AG04450 (cell line): ENCODE data around the gene PRR36. TPM values are rescaled to one million over a fixed set of nuclear protein-coding genes. Genes with fewer than 3 reads are reported as not detected.

Experiments used
- CTCF ChIA-PET: fragments of 300-600, 350-600 bp; formaldehyde crosslinking; extraction: SDS; loops from one replicate; lab custom pipeline; 2022; ENCODE audit warnings: antibody characterized with exemption, inconsistent platforms; lab: Charles Lee
- POLR2A ChIA-PET: fragments of 350-600 bp; formaldehyde crosslinking; extraction: SDS; loops from one replicate; lab custom pipeline; 2021; ENCODE audit warnings: antibody characterized with exemption, inconsistent platforms; lab: Yijun Ruan, JAX
- DNase-seq: peaks from one replicate; pipeline ENCODE4 v3.0.0-alpha.2; 2011; ENCODE audit warnings: low read depth, low spot score
- H3K27ac ChIP-seq: one replicate; pipeline ENCODE4 v1.5.1; 2012; ENCODE audit warnings: low read depth, low read length, control low read depth
- H3K27me3 ChIP-seq: one replicate; pipeline ENCODE4 v1.6.0; 2012; ENCODE audit warnings: low read length; ENCODE audit not compliant: control insufficient read depth, insufficient read depth
- H3K4me3 ChIP-seq: 2 replicates; pipeline ENCODE4 v1.5.1; 2011; ENCODE audit warnings: mild to moderate bottlenecking, low read depth, low read length, control low read depth
- H3K9me3 ChIP-seq: 2 replicates; pipeline ENCODE4 v1.5.1; 2012; ENCODE audit warnings: low read length; ENCODE audit not compliant: control insufficient read depth, insufficient read depth
- CTCF ChIP-seq: IDR thresholded peaks from 2 replicates; pipeline ENCODE4 v1.5.1; 2011; ENCODE audit warnings: low read depth, low read length, control low read depth, inconsistent platforms
- polyA plus RNA-seq: library from polyadenylated mRNA; depleted of rRNA; stranded (reverse); fragments of >200 nt; gene quantifications from 2 replicates; pipeline ENCODE4 v1.2.3, GENCODE V29; 2011

PRR36 gene
- polyA plus RNA-seq, 1 experiment: not detected

GRCh38 chr19:7888826-7889217 is 14.6 kb upstream of the PRR36 start:
- POLR2A ChIA-PET: interaction anchor here (0.6 to 1.2 kb wide), 4 partner anchors 9 to 31 kb away, joined by 3 to 4 read pairs (median 4); partner anchors contain the start of genes MAP2K7 and SNAPC2
- H3K4me3 ChIP-seq: peak overlapping the region; percentile 71
- H3K27me3 ChIP-seq: peaks cover 2% of the 10 kb centered on the region
- no peak for DNase-seq
- no peaks in the 10 kb centered on the region; the same call in 1 of the 2 replicates for H3K9me3 ChIP-seq
- H3K27ac ChIP-seq: no peak overlapping the region
- CTCF ChIA-PET: interaction anchor here (0.5 to 2.3 kb wide), 4 partner anchors 15 to 692 kb away, joined by 3 to 12 read pairs (median 4); partner anchors contain the start of genes MAP2K7 and TIMM44
- TF ChIP-seq CTCF: no peak

- ChIA-PET POLR2A (interaction anchor here (0.5 to 1.2 kb wide), 6 partner anchors 9 to 32 kb away, joined by 3 to 8 read pairs (median 4); partner anchors contain the start of genes MAP2K7 and SNAPC2), CTCF (interaction anchor here (0.5 to 2.3 kb wide), 5 partner anchors 16 to 693 kb away, joined by 3 to 12 read pairs (median 4); partner anchors contain the start of genes MAP2K7 and TIMM44)
- no peaks in the 10 kb centered on the region; the same call in 1 of the 2 replicates for H3K9me3 ChIP-seq
- H3K27ac ChIP-seq: no peak within 1 kb of the TSS
- H3K27me3 ChIP-seq: peaks cover 2% of the 10 kb centered on the region
- TF ChIP-seq CTCF: no peak
- DNase-seq: no peak
- H3K4me3 ChIP-seq: peak within 1 kb of the TSS; percentile 71
Observed at GRCh38 chr19:7888145-7888825, 14.1 kb upstream of the PRR36 start, which contains the start of gene LRRC8E. TSS of gene LRRC8E (plus strand) at chr19:7888510. CDS start at chr19:7895604, 7,094 bp downstream.

GRCh38 chr19:7887408-7888144 is 13.4 kb upstream of the PRR36 start:
- no peak for DNase-seq
- Histone ChIP-seq H3K9me3 (no peaks in the 10 kb centered on the region; the same call in 1 of the 2 replicates), H3K4me3 (no peak overlapping the region), H3K27me3 (peaks cover 2% of the 10 kb centered on the region), H3K27ac (no peak overlapping the region)
- ChIA-PET POLR2A (interaction anchor here (0.5 to 1.2 kb wide), 4 partner anchors 13 to 32 kb away, joined by 3 to 8 read pairs (median 4); partner anchors contain the start of gene SNAPC2), CTCF (interaction anchor here (0.7 to 2.3 kb wide), 2 partner anchors 19 to 28 kb away, joined by 3 to 12 read pairs; no protein-coding TSS in a partner anchor)
- TF ChIP-seq CTCF: no peak

- no peak overlapping the region for H3K4me3 ChIP-seq
- H3K9me3 ChIP-seq: no peaks in the 10 kb centered on the region; the same call in 1 of the 2 replicates
- DNase-seq: no peak
- CTCF ChIA-PET: interaction anchor here (1.2 to 1.5 kb wide), 2 partner anchors 17 to 33 kb away, joined by 3 to 7 read pairs; no protein-coding TSS in a partner anchor
- no peak for TF ChIP-seq CTCF
- H3K27ac ChIP-seq: no peak overlapping the region
- H3K27me3 ChIP-seq: peaks cover 5% of the 10 kb centered on the region
- POLR2A ChIA-PET: no interaction called here
Observed at GRCh38 chr19:7885818-7886217, 11.6 kb upstream of the PRR36 start.
